ENCODE measurements around the gene VPREB1.
"Not testable (repeated sequence)": the region's sequence is repeated elsewhere in the genome, so short reads cannot be mapped to it uniquely, and the experiment has no call there.

Gene VPREB1

GRCh38 chr22:22245256-22245909 is 797 bp downstream of the VPREB1 start:
- DNase-seq (ENCODE audit: extremely low read depth in 1 of 2, low read depth in 1 of 2) = no peak

GRCh38 chr22:22245935-22246525 is 1.4 kb downstream of the VPREB1 start:
- DNase-seq (ENCODE audit: extremely low read depth in 1 of 2, low read depth in 1 of 2) = no peak

- no peak for DNase-seq (ENCODE audit: extremely low read depth in 1 of 2, low read depth in 1 of 2)
Observed at GRCh38 chr22:22246706-22247105, 2.1 kb downstream of the VPREB1 start.

- no peak for DNase-seq (ENCODE audit: extremely low read depth in 1 of 2, low read depth in 1 of 2)
Observed at GRCh38 chr22:22248878-22249277, 4.3 kb downstream of the VPREB1 start.

- DNase-seq (ENCODE audit: extremely low read depth in 1 of 2, low read depth in 1 of 2) = not testable (repeated sequence)
Observed at GRCh38 chr22:22250651-22251050, 6.1 kb downstream of the VPREB1 start.

- DNase-seq (ENCODE audit: extremely low read depth in 1 of 2, low read depth in 1 of 2) = not testable (repeated sequence)
Observed at GRCh38 chr22:22256133-22256532, 11.5 kb downstream of the VPREB1 start.

GRCh38 chr22:22258597-22259415 is 14.2 kb downstream of the VPREB1 start:
- DNase-seq (ENCODE audit: extremely low read depth in 1 of 2, low read depth in 1 of 2) = not testable (repeated sequence)

- not testable (repeated sequence) for DNase-seq (ENCODE audit: extremely low read depth in 1 of 2, low read depth in 1 of 2)
Observed at GRCh38 chr22:22260169-22260568, 15.6 kb downstream of the VPREB1 start.

- not testable (repeated sequence) for DNase-seq (ENCODE audit: extremely low read depth in 1 of 2, low read depth in 1 of 2)
Observed at GRCh38 chr22:22260586-22260985, 16.0 kb downstream of the VPREB1 start.

- DNase-seq (ENCODE audit: extremely low read depth in 1 of 2, low read depth in 1 of 2) = peak in 1 of 2 donors; percentile 8
Observed at GRCh38 chr22:22262332-22263074, 17.9 kb downstream of the VPREB1 start.

- not testable (repeated sequence) for DNase-seq (ENCODE audit: extremely low read depth in 1 of 2, low read depth in 1 of 2)
Observed at GRCh38 chr22:22263823-22264222, 19.2 kb downstream of the VPREB1 start.

- DNase-seq (ENCODE audit: extremely low read depth in 1 of 2, low read depth in 1 of 2) = not testable (repeated sequence)
Observed at GRCh38 chr22:22270036-22270676, 25.6 kb downstream of the VPREB1 start.

GRCh38 chr22:22277423-22277822 is 32.8 kb downstream of the VPREB1 start:
- DNase-seq (ENCODE audit: extremely low read depth in 1 of 2, low read depth in 1 of 2) = not testable (repeated sequence)

- not testable (repeated sequence) for DNase-seq (ENCODE audit: extremely low read depth in 1 of 2, low read depth in 1 of 2)
Observed at GRCh38 chr22:22284962-22285756, 40.6 kb downstream of the VPREB1 start.

GRCh38 chr22:22286390-22287105 is 42.0 kb downstream of the VPREB1 start:
- DNase-seq (ENCODE audit: extremely low read depth in 1 of 2, low read depth in 1 of 2) = not testable (repeated sequence)

GRCh38 chr22:22287106-22287626 is 42.6 kb downstream of the VPREB1 start:
- not testable (repeated sequence) for DNase-seq (ENCODE audit: extremely low read depth in 1 of 2, low read depth in 1 of 2)

GRCh38 chr22:22289666-22290065 is 45.1 kb downstream of the VPREB1 start:
- not testable (repeated sequence) for DNase-seq (ENCODE audit: extremely low read depth in 1 of 2, low read depth in 1 of 2)

- DNase-seq (ENCODE audit: extremely low read depth in 1 of 2, low read depth in 1 of 2) = not testable (repeated sequence)
Observed at GRCh38 chr22:22291129-22291806, 46.7 kb downstream of the VPREB1 start.

All from stimulated activated CD8-positive, alpha-beta memory T cell treated with anti-CD3 and anti-CD28 coated beads, Interleukin-7, amount 100 ng/mL, for 48 hours (primary cell).